OCI-LY1 (cell line): ENCODE data around the gene ETV6.

ENCODE experiments used
- CTCF ChIP-seq: fragments of 200-600 bp; sonication (generic), shearing (Covaris generic); IDR thresholded peaks from 2 replicates; pipeline ENCODE4 v1.5.1; 2017; ENCODE audit warnings: mild to moderate bottlenecking, antibody characterized with exemption, low read length, moderate library complexity, mixed read lengths
- EZH2 ChIP-seq: fragments of 200-600 bp; sonication (generic), shearing (Covaris generic); IDR thresholded peaks from 2 replicates; pipeline ENCODE4 v1.8.0; 2017; ENCODE audit warnings: borderline replicate concordance, mixed run types, mild to moderate bottlenecking, antibody characterized with exemption, low read length, moderate library complexity, mixed read lengths

DNA sequence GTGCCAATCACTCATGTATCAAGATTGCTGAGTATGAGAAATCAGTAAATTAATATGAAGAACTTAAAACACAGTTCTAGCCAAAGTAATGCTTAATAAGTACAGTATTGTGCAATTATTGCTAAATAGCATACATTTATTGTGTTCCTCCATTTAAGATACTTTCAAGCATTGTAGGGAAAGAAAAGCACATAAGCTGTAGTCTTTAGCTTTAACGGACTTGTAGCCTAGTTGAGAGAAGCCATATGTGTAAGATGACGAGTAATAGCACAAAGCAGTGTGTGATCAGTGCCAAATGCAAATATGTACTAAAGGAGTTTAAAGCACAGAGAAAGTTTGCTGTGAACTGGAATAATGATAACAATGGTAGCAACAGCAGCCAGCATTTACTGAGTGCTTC, 38.1 kb downstream of the ETV6 start:
- TF ChIP-seq EZH2 (no peak), CTCF (no peak)
